ENCODE data around the gene PPARA.
"Not testable (repeated sequence)": the region's sequence is repeated elsewhere in the genome, so short reads cannot be mapped to it uniquely, and the experiment has no call there.

Gene PPARA

GRCh38 chr22:46178755-46179505 is 28.6 kb downstream of the PPARA start:
- no peak for DNase-seq

GRCh38 chr22:46179748-46180147 is 29.4 kb downstream of the PPARA start:
- no peak for DNase-seq

GRCh38 chr22:46180370-46181137 is 30.2 kb downstream of the PPARA start:
- no peak for DNase-seq

- no peak for DNase-seq
Observed at GRCh38 chr22:46183733-46184132, 33.4 kb downstream of the PPARA start.

GRCh38 chr22:46185283-46185682 is 35.0 kb downstream of the PPARA start:
- DNase-seq, result no peak

- no peak for DNase-seq
Observed at GRCh38 chr22:46187862-46188261, 37.5 kb downstream of the PPARA start.

- DNase-seq, result no peak
Observed at GRCh38 chr22:46192210-46192993, 42.1 kb downstream of the PPARA start.

- DNase-seq, result no peak
Observed at GRCh38 chr22:46193898-46194310, 43.6 kb downstream of the PPARA start.

- no peak for DNase-seq
Observed at GRCh38 chr22:46195487-46196165, 45.3 kb downstream of the PPARA start.

GRCh38 chr22:46196278-46196677 is 46.0 kb downstream of the PPARA start:
- no peak for DNase-seq

- no peak for DNase-seq
Observed at GRCh38 chr22:46198274-46198673, 47.9 kb downstream of the PPARA start.

GRCh38 chr22:46198806-46199205 is 48.5 kb downstream of the PPARA start:
- DNase-seq, result not testable (repeated sequence)

GRCh38 chr22:46201059-46201757 is 50.9 kb downstream of the PPARA start:
- DNase-seq, result no peak

GRCh38 chr22:46202897-46203600 is 52.7 kb downstream of the PPARA start:
- DNase-seq, result no peak

- DNase-seq, result no peak
Observed at GRCh38 chr22:46203601-46203980, 53.3 kb downstream of the PPARA start.

GRCh38 chr22:46209262-46209661 is 58.9 kb downstream of the PPARA start:
- DNase-seq, result no peak

GRCh38 chr22:46212195-46212594 is 61.9 kb downstream of the PPARA start:
- no peak for DNase-seq

GRCh38 chr22:46213052-46213451 is 62.7 kb downstream of the PPARA start:
- DNase-seq, result no peak

GRCh38 chr22:46214149-46214548 is 63.8 kb downstream of the PPARA start:
- no peak for DNase-seq

- DNase-seq, result no peak
Observed at GRCh38 chr22:46214616-46215015, 64.3 kb downstream of the PPARA start.

GRCh38 chr22:46219636-46220035 is 69.3 kb downstream of the PPARA start:
- no peak for DNase-seq

GRCh38 chr22:46220921-46221320 is 70.6 kb downstream of the PPARA start:
- no peak for DNase-seq

Data from NCI-H187 treated with DMSO at 0.1 percent for 48 hours (cell line).